ENCODE measurements around the gene C16orf95.

The C16orf95 gene

GRCh38 chr16:87303431-87303930, 13.7 kb downstream of the C16orf95 start:
- no peak for DNase-seq (ENCODE audit: low spot score)
- no peak for TF ChIP-seq CTCF (IDR thresholded peaks at IDR 0.05; ENCODE audit: extremely low read depth, missing control alignments)

DNA sequence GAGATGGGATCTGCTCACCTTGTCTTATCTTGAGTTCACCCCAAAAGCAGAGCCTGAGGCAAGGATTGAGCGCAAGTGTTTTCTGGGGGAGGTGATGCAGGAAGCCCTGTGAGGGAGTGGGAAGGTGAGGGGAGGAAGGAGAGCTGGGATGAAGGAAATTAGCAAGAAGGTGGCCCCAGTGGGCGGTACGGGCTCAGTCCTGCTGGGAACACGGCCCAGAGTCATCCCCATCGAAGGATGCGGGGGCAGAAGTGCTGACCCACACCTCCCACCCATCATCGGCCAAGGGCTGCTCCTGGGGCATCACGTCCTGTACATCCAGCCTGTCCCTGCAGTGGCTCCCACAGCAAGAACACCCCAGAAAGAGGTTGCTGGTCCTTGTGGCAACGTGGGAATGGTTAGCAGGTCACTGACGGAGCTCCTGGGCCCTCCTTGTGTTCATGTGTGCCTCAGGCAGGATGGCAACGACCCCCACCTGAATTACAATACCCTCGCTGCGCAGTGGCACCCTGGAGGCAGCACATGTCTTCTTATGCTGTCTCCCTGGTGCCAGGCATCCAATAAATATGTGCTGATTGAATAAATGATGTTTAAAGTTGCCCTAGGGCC, 18.2 kb downstream of the C16orf95 start:
- no peak for TF ChIP-seq CTCF (IDR thresholded peaks at IDR 0.05; ENCODE audit: extremely low read depth, missing control alignments)

GRCh38 chr16:87297918-87298631, 19.1 kb downstream of the C16orf95 start:
- TF ChIP-seq CTCF (IDR thresholded peaks at IDR 0.05; ENCODE audit: extremely low read depth, missing control alignments) = peak; percentile 77
- DNase-seq (ENCODE audit: low spot score) = peak; percentile 71

More for the DNA sequence above, 18.2 kb downstream of the C16orf95 start:
- no peak for DNase-seq (ENCODE audit: low spot score)

- no peak for DNase-seq (ENCODE audit: low spot score)
- no peak for TF ChIP-seq CTCF (IDR thresholded peaks at IDR 0.05; ENCODE audit: extremely low read depth, missing control alignments)
Observed at GRCh38 chr16:87297407-87297806, 19.8 kb downstream of the C16orf95 start.

DNA sequence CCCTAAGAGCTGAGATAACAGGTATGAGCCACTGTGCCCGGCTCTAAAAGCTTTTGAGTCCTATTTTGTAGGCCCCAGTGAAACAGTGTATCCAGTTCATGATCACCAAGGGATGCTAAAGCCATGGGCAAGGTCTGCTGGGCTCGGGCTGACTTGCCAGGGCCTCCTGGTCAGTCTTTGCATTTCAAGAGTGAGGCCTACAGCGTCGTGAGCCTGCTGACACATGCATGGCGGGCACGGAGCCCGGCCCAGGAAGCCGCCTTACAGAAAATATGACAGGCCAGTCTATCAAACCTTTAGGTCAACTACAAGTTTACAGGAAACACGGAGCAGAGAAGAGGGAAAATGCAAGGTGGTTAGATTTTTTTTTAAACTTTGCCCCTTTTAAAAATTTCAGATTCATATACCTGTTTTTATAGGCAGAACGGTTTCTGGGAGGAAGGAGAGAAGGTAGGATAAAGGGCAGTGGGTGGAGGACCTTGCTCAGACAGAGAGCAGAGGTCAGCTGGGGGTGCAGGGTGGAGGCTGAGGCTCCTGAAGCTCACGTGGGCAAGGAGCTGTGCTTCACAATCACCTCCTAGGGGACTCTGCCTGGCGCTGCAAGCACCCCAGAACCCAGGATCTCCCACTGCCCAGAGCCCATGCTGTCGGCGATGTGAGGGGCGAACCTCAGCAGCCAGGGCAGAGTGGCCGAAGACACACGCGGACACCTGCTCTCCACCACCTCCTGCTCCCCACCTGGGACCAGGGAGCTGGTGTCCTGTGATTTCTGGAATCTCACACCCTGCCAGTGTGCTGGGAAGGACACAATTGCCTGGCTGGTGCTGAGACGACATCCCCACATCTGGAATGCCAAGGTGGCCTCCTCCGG, 21.3 kb downstream of the C16orf95 start:
- DNase-seq (ENCODE audit: low spot score) = no peak
- TF ChIP-seq CTCF (IDR thresholded peaks at IDR 0.05; ENCODE audit: extremely low read depth, missing control alignments) = no peak

- no peak for DNase-seq (ENCODE audit: low spot score)
- TF ChIP-seq CTCF (IDR thresholded peaks at IDR 0.05; ENCODE audit: extremely low read depth, missing control alignments) = no peak
Observed at GRCh38 chr16:87295259-87295658, 21.9 kb downstream of the C16orf95 start.
